HepG2 (cell line): ENCODE data around the gene EIF3B. TPM values are rescaled to one million over a fixed set of nuclear protein-coding genes. Genes with fewer than 3 reads are reported as not detected.
A peak's percentile ranks its signal among the peaks of the same experiment; 100 is the strongest.

Source experiments
- ATAC-seq: fragments of 200-7000 bp; cut with Tn5 transposase; 3 replicates; pipeline ENCODE4 v1.9.1; 2020; ENCODE audit warnings: mild to moderate bottlenecking, moderate library complexity
- BruUV-seq: library from RNA; stranded (reverse); fragments of 400-500 nt; replicated peaks from 2 replicates; lab custom pipeline; 2021; lab: Mats Ljungman, UMichigan
- CTCF ChIA-PET: fragments of 300-600 bp; formaldehyde crosslinking; extraction: SDS; loops from one replicate; lab custom pipeline; 2021; ENCODE audit warnings: low total read pairs, inconsistent platforms, low intra/inter-chr PET ratio; lab: Yijun Ruan, JAX
- POLR2A ChIA-PET: fragments of 350-600 bp; sonication (Branson Sonifier 250); formaldehyde crosslinking; loops from one replicate; lab custom pipeline; 2020; ENCODE audit warnings: antibody characterized with exemption, inconsistent platforms; lab: Yijun Ruan, JAX
- DNase-seq: peaks from one replicate; pipeline ENCODE4 v3.0.0-alpha.2; 2015; ENCODE audit warnings: low spot score
- FAIRE-seq: peaks from 3 replicates; lab custom pipeline; 2011; peaks lifted over from hg19 to GRCh38; lab: Jason Lieb, UNC
- H2AFZ ChIP-seq: one replicate; pipeline ENCODE4 v1.6.1; 2011; ENCODE audit warnings: low read length, inconsistent platforms
- H3K27ac ChIP-seq: fragments of 300-600 bp; 3 replicates; pipeline ENCODE4 v1.8.0; 2011; ENCODE audit warnings: mixed run types, mild to moderate bottlenecking, mixed read lengths, low read length, inconsistent platforms; ENCODE audit not compliant: insufficient read depth; ENCODE audit errors: extremely low read length
- H3K27me3 ChIP-seq, 2 experiments: fragments of 200-600 bp in 1 of 2; 2 replicates in 1 of 2; 3 replicates in 1 of 2; pipeline versions ENCODE4 v1.6.0 to v1.8.0; 2011; ENCODE audit warnings: low read length in 2 of 2, mild to moderate bottlenecking in 2 of 2, moderate library complexity in 2 of 2, inconsistent platforms in 1 of 2; ENCODE audit not compliant: insufficient read depth in 2 of 2, control insufficient read depth in 1 of 2
- H3K36me3 ChIP-seq, 2 experiments: fragments of 200-600 bp in 1 of 2; replicated peaks in 1 of 2; 2 replicates in 1 of 2; 3 replicates in 1 of 2; pipeline versions ENCODE4 v1.5.1 to v1.8.0; 2011; ENCODE audit warnings: low read length in 2 of 2, inconsistent platforms in 1 of 2; ENCODE audit not compliant: insufficient read depth in 2 of 2, control insufficient read depth in 1 of 2
- H3K4me1 ChIP-seq: 2 replicates; pipeline ENCODE4 v1.5.1; 2012; ENCODE audit warnings: low read length, inconsistent platforms; ENCODE audit not compliant: insufficient read depth
- H3K4me2 ChIP-seq: 2 replicates; pipeline ENCODE4 v1.6.0; 2011; ENCODE audit warnings: low read depth, low read length, inconsistent platforms
- H3K4me3 ChIP-seq, 3 experiments: fragments of 200-600 bp in 1 of 3; sonication (generic), shearing (Covaris generic) in 1 of 3; replicated peaks in 1 of 3; 2 replicates each; pipeline ENCODE4 v1.5.1; 2011 to 2016; ENCODE audit warnings: low read length in 3 of 3, inconsistent platforms in 2 of 3, low read depth in 2 of 3, mild to moderate bottlenecking in 2 of 3, control low read depth in 1 of 3, mixed read lengths in 1 of 3; ENCODE audit not compliant: insufficient read depth in 1 of 3
- H3K79me2 ChIP-seq: one replicate; pipeline ENCODE4 v1.6.1; 2011; ENCODE audit warnings: low read length, inconsistent platforms; ENCODE audit not compliant: insufficient read depth
- H3K9ac ChIP-seq: 2 replicates; pipeline ENCODE4 v1.6.0; 2011; ENCODE audit warnings: mild to moderate bottlenecking, low read depth, low read length, inconsistent platforms; ENCODE audit not compliant: insufficient read depth
- H3K9me3 ChIP-seq: 2 replicates; pipeline ENCODE4 v1.5.1; 2012; ENCODE audit warnings: mild to moderate bottlenecking, low read length
- H4K20me1 ChIP-seq: 2 replicates; pipeline ENCODE4 v1.6.0; 2011; ENCODE audit warnings: inconsistent platforms, mild to moderate bottlenecking, low read length, moderate library complexity; ENCODE audit not compliant: insufficient read depth
- ARID5B ChIP-seq: IDR thresholded peaks from 2 replicates; pipeline ENCODE4 v1.4.0; 2020; ENCODE audit warnings: mild to moderate bottlenecking, missing genetic modification reagents
- CEBPG ChIP-seq: IDR thresholded peaks from 2 replicates; pipeline ENCODE4 v1.6.1; 2016
- FIP1L1 ChIP-seq: fragments of 200-400 bp; formaldehyde crosslinking; IDR thresholded peaks from 2 replicates; pipeline ENCODE4 v1.6.1; 2018; ENCODE audit warnings: low read depth, mild to moderate bottlenecking, low read length, moderate library complexity, borderline replicate concordance; ENCODE audit not compliant: insufficient read depth
- HNRNPK ChIP-seq: fragments of 200-400 bp; formaldehyde crosslinking; IDR thresholded peaks from 2 replicates; pipeline ENCODE4 v1.6.1; 2018; ENCODE audit warnings: low read length, low read depth, moderate library complexity, mild to moderate bottlenecking; ENCODE audit not compliant: poor library complexity, severe bottlenecking
- KAT8 ChIP-seq: IDR thresholded peaks from 2 replicates; pipeline ENCODE4 v1.6.1; 2016; ENCODE audit warnings: missing genetic modification reagents, missing compliant biosample characterization
- NFYB ChIP-seq: sonication (generic); formaldehyde crosslinking; IDR thresholded peaks from 2 replicates; pipeline ENCODE4 v1.4.0; 2020; ENCODE audit warnings: missing genetic modification reagents
- POLR2A ChIP-seq, 2 experiments: IDR thresholded peaks; 2 replicates each; pipeline ENCODE4 v1.6.1; 2011; ENCODE audit warnings: low read depth in 2 of 2, low read length in 2 of 2, mild to moderate bottlenecking in 1 of 2, moderate library complexity in 1 of 2; ENCODE audit not compliant: insufficient read depth in 1 of 2
- SIX1 ChIP-seq: sonication (generic); formaldehyde crosslinking; IDR thresholded peaks from 2 replicates; pipeline ENCODE4 v1.4.0; 2020; ENCODE audit warnings: missing genetic modification reagents, borderline replicate concordance
- WIZ ChIP-seq: sonication (generic); formaldehyde crosslinking; IDR thresholded peaks from 2 replicates; pipeline ENCODE4 v1.5.1; 2020; ENCODE audit warnings: mild to moderate bottlenecking, missing genetic modification reagents
- ZNF101 ChIP-seq: sonication (generic); formaldehyde crosslinking; IDR thresholded peaks from 2 replicates; pipeline ENCODE4 v1.4.0; 2020; ENCODE audit warnings: mild to moderate bottlenecking, low read depth, missing genetic modification reagents, borderline replicate concordance
- ZNF207 ChIP-seq: fragments of 450-650 bp; IDR thresholded peaks from 2 replicates; pipeline ENCODE4 v1.6.1; 2016; ENCODE audit warnings: antibody characterized with exemption, borderline replicate concordance
- ZNF441 ChIP-seq: sonication (generic); formaldehyde crosslinking; IDR thresholded peaks from 2 replicates; pipeline ENCODE4 v1.7.0; 2021; ENCODE audit warnings: missing genetic modification reagents, borderline replicate concordance
- WGBS: methylation state at CpG from one replicate; pipeline ENCODE4 v1.1.6; 2017; ENCODE audit warnings: low lambda C conversion rate; 5-methylcytosine and 5-hydroxymethylcytosine counted together
- in situ Hi-C: cut with HindIII; loops from 2 replicates; pipeline ENCODE4 v1.10.0; 2017; ENCODE audit warnings: low pct_unique_long_range_greater_than_20kb; ENCODE audit not compliant: extremely low pct_ligation_motif_present
- intact Hi-C: fragments of 100-400 bp; cut with micrococcal nuclease; formaldehyde crosslinking; loops from one replicate; pipeline ENCODE4 v1.10.0; 2022; ENCODE audit not compliant: unreplicated experiment
- polyA plus RNA-seq, 8 experiments: library from polyadenylated mRNA; depleted of rRNA in 3 of 8; stranded (reverse) in 7 of 8; unstranded in 1 of 8; fragments of >200 nt; fragmentation: Illumina TruSeq in 4 of 8; extraction: Trizol in 4 of 8; gene quantifications; 2 replicates each; pipeline versions ENCODE4 v1.2.1 to v1.2.3, GENCODE V29; 2011 to 2016; ENCODE audit warnings: low read depth in 4 of 8, missing spikeins in 1 of 8, mixed read lengths in 1 of 8; ENCODE audit not compliant: insufficient read depth in 1 of 8
- total RNA-seq, 5 experiments: library from RNA; depleted of rRNA; stranded (reverse); fragments of >200 nt; fragmentation: Illumina TruSeq; extraction: Trizol; gene quantifications; 2 replicates each; pipeline ENCODE4 v1.2.3, GENCODE V29; 2016; ENCODE audit warnings: low read depth in 1 of 5
- TF ChIP-seq, protein P1 (sequence below): IDR thresholded peaks from 2 replicates; pipeline ENCODE4 v1.6.1; 2016
- TF ChIP-seq, protein P2 (sequence below): IDR thresholded peaks from 2 replicates; pipeline ENCODE4 v1.6.1; 2016; ENCODE audit warnings: low read depth
- TF ChIP-seq, protein P3 (sequence below): sonication (generic); formaldehyde crosslinking; IDR thresholded peaks from 2 replicates; pipeline ENCODE4 v1.4.0; 2020; ENCODE audit warnings: mild to moderate bottlenecking, missing genetic modification reagents, borderline replicate concordance

The EIF3B gene
- total and polyA plus RNA-seq, 2 of the 13 experiments (the other 11 are each of a cell fraction or from before 2014, with no cell fraction given): 92.2 to 241 TPM

GRCh38 chr7:2403014-2403717 lies 48.5 kb downstream of the EIF3B start, which contains the start of gene CHST12:
CHST12 (plus strand) TSS chr7:2403611; CDS start chr7:2432640, 29,029 bp downstream.
- intact Hi-C loops: no loop called here
- no peak within 1 kb of the TSS for H2AFZ ChIP-seq
- FAIRE-seq: peak; percentile 36
- TF ChIP-seq KAT8 (CRISPR knock-in tag): peak; percentile 30; the same call in 1 of the 2 replicates
- no peak for TF ChIP-seq FIP1L1
- TF ChIP-seq ZNF441 (CRISPR knock-in tag): no peak; the same call in 1 of the 2 replicates
- no peak for TF ChIP-seq WIZ (CRISPR knock-in tag)
- TF ChIP-seq ARID5B: 0 out of 2 replicates have a peak, but pooled peaks have one; percentile 39
- peak; percentile 82 to 86 for TF ChIP-seq POLR2A (IDR thresholded peaks at IDR 0.05; ENCODE audit: insufficient read depth in 1 of 2, low read depth in 2 of 2, low read length in 2 of 2)
- no peak for TF ChIP-seq ZNF207
- TF ChIP-seq, protein P1, sequence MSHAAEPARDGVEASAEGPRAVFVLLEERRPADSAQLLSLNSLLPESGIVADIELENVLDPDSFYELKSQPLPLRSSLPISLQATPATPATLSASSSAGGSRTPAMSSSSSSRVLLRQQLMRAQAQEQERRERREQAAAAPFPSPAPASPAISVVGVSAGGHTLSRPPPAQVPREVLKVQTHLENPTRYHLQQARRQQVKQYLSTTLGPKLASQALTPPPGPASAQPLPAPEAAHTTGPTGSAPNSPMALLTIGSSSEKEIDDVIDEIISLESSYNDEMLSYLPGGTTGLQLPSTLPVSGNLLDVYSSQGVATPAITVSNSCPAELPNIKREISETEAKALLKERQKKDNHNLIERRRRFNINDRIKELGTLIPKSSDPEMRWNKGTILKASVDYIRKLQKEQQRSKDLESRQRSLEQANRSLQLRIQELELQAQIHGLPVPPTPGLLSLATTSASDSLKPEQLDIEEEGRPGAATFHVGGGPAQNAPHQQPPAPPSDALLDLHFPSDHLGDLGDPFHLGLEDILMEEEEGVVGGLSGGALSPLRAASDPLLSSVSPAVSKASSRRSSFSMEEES (CRISPR knock-in tag): 0 out of 2 replicates have a peak, but pooled peaks have one; percentile 13
- TF ChIP-seq SIX1 (CRISPR knock-in tag): no peak
- TF ChIP-seq, protein P2, sequence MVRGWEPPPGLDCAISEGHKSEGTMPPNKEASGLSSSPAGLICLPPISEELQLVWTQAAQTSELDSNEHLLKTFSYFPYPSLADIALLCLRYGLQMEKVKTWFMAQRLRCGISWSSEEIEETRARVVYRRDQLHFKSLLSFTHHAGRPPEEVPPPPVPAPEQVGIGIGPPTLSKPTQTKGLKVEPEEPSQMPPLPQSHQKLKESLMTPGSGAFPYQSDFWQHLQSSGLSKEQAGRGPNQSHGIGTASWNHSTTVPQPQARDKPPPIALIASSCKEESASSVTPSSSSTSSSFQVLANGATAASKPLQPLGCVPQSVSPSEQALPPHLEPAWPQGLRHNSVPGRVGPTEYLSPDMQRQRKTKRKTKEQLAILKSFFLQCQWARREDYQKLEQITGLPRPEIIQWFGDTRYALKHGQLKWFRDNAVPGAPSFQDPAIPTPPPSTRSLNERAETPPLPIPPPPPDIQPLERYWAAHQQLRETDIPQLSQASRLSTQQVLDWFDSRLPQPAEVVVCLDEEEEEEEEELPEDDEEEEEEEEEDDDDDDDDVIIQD (CRISPR knock-in tag): no peak
- TF ChIP-seq CEBPG (CRISPR knock-in tag): peak; percentile 18; the same call in 1 of the 2 replicates
- no peak for TF ChIP-seq HNRNPK
- TF ChIP-seq, protein P3, sequence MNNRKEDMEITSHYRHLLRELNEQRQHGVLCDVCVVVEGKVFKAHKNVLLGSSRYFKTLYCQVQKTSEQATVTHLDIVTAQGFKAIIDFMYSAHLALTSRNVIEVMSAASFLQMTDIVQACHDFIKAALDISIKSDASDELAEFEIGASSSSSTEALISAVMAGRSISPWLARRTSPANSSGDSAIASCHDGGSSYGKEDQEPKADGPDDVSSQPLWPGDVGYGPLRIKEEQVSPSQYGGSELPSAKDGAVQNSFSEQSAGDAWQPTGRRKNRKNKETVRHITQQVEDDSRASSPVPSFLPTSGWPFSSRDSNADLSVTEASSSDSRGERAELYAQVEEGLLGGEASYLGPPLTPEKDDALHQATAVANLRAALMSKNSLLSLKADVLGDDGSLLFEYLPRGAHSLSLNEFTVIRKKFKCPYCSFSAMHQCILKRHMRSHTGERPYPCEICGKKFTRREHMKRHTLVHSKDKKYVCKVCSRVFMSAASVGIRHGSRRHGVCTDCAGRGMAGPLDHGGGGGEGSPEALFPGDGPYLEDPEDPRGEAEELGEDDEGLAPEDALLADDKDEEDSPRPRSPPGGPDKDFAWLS: no peak
- TF ChIP-seq NFYB (CRISPR knock-in tag): peak; percentile 49
- TF ChIP-seq ZNF101 (CRISPR knock-in tag): no peak

More at GRCh38 chr7:2403014-2403717, 48.5 kb downstream of the EIF3B start, which contains the start of gene CHST12:
- peak within 1 kb of the TSS; percentile 100 for H3K4me2 ChIP-seq
- in situ Hi-C loops: no loop called here
- H3K79me2 ChIP-seq: peaks cover 27% of the 10 kb centered on the region
- H3K36me3 ChIP-seq: no peaks in the 10 kb centered on the region
- peaks cover 58% of the 10 kb centered on the region for H3K4me1 ChIP-seq
- H4K20me1 ChIP-seq: peaks cover 8% of the 10 kb centered on the region; the same call in 1 of the 2 replicates
- peak within 1 kb of the TSS; percentile 70 for H3K27ac ChIP-seq
- POLR2A ChIA-PET: interaction anchor here (0.6 to 2.7 kb wide), 8 partner anchors 9 to 292 kb away, joined by 3 to 23 read pairs (median 4); no protein-coding TSS in a partner anchor
- DNase-seq (peak; percentile 82), ATAC-seq (peak; percentile 54)
- CTCF ChIA-PET: interaction anchor here (1.6 kb wide), 1 partner anchor 28 kb away, joined by 5 read pairs; no protein-coding TSS in a partner anchor
- 9% methylated on average over 6 of the region's 89 CpGs for WGBS
- no peaks in the 10 kb centered on the region for H3K27me3 ChIP-seq
- H3K4me3 ChIP-seq: peak within 1 kb of the TSS; percentile 80 to 96 (median 82)
- H3K9me3 ChIP-seq: no peaks in the 10 kb centered on the region
- no TSS peak for BruUV-seq
- H3K9ac ChIP-seq: peak within 1 kb of the TSS; percentile 84
